ENCODE data around the gene BLID. TPM values are rescaled to one million over a fixed set of nuclear protein-coding genes. Genes with fewer than 3 reads are reported as not detected.

Gene BLID
- total RNA-seq, 2 donors from 2014 or later: not detected

- Mint-ChIP-seq H3K36me3 (ENCODE audit: low read depth) (no peaks in the 10 kb centered on the region), H3K4me1 (peaks cover 8% of the 10 kb centered on the region), H3K27me3 (ENCODE audit: insufficient read depth) (peaks cover 16% of the 10 kb centered on the region), H3K4me3 (no peak overlapping the region), H3K9me3 (no peaks in the 10 kb centered on the region), H3K27ac (no peak overlapping the region)
- no peak for TF ChIP-seq CTCF (conservative IDR thresholded peaks at IDR 0.05)
- WGBS, 2 experiments (ENCODE audit: insufficient coverage in 1 of 2, insufficient read length in 1 of 2): 93 to 97% methylated on average over 5 to 6 of the region's 6 CpGs
- DNase-seq: no peak
- H3K4me3 ChIP-seq (ENCODE audit: low read length): no peak overlapping the region
- no peaks in the 10 kb centered on the region for H3K36me3 ChIP-seq (ENCODE audit: control insufficient read depth, insufficient read depth, low read length)
- no peak overlapping the region for H3K9ac ChIP-seq (ENCODE audit: extremely low read depth, low read length, poor library complexity, severe bottlenecking)
- no peaks in the 10 kb centered on the region for H3K9me3 ChIP-seq (ENCODE audit: control insufficient read depth, low read length)
- no peak overlapping the region for H3K27ac ChIP-seq (ENCODE audit: low read depth, low read length)
- peaks cover 3% of the 10 kb centered on the region for H3K4me1 ChIP-seq (ENCODE audit: control insufficient read depth, insufficient read depth, low read length)
- H3K27me3 ChIP-seq (ENCODE audit: control insufficient read depth, insufficient read depth, low read length, poor library complexity, severe bottlenecking): peaks cover 26% of the 10 kb centered on the region
These were observed 45.0 kb upstream of the BLID start for GRCh38 chr11:122160841-122161590.

GRCh38 chr11:122159861-122160260 lies 43.8 kb upstream of the BLID start:
- 88% methylated on average over 2 of the region's 2 CpGs; no CpG with 5 or more reads in 1 of the 2 experiments for WGBS, 2 experiments (ENCODE audit: insufficient coverage in 1 of 2, insufficient read length in 1 of 2)
- Histone ChIP-seq H3K9ac (ENCODE audit: extremely low read depth, low read length, poor library complexity, severe bottlenecking) (no peak overlapping the region), H3K36me3 (ENCODE audit: control insufficient read depth, insufficient read depth, low read length) (no peaks in the 10 kb centered on the region), H3K4me1 (ENCODE audit: control insufficient read depth, insufficient read depth, low read length) (peaks cover 3% of the 10 kb centered on the region), H3K9me3 (ENCODE audit: control insufficient read depth, low read length) (no peaks in the 10 kb centered on the region), H3K4me3 (ENCODE audit: low read length) (no peak overlapping the region), H3K27ac (ENCODE audit: low read depth, low read length) (peak overlapping the region; percentile 79), H3K27me3 (ENCODE audit: control insufficient read depth, insufficient read depth, low read length, poor library complexity, severe bottlenecking) (peaks cover 30% of the 10 kb centered on the region)
- H3K27ac Mint-ChIP-seq: no peak overlapping the region
- H3K36me3 Mint-ChIP-seq (ENCODE audit: low read depth): no peaks in the 10 kb centered on the region
- DNase-seq: no peak
- peaks cover 12% of the 10 kb centered on the region for H3K27me3 Mint-ChIP-seq (ENCODE audit: insufficient read depth)
- H3K4me1 Mint-ChIP-seq: peaks cover 8% of the 10 kb centered on the region
- TF ChIP-seq CTCF (conservative IDR thresholded peaks at IDR 0.05): no peak
- H3K4me3 Mint-ChIP-seq: no peak overlapping the region
- no peaks in the 10 kb centered on the region for H3K9me3 Mint-ChIP-seq

- Histone ChIP-seq H3K9ac (ENCODE audit: extremely low read depth, low read length, poor library complexity, severe bottlenecking) (peak overlapping the region; percentile 20), H3K4me1 (ENCODE audit: control insufficient read depth, insufficient read depth, low read length) (peaks cover 3% of the 10 kb centered on the region), H3K27me3 (ENCODE audit: control insufficient read depth, insufficient read depth, low read length, poor library complexity, severe bottlenecking) (peaks cover 30% of the 10 kb centered on the region), H3K27ac (ENCODE audit: low read depth, low read length) (peak overlapping the region; percentile 79), H3K4me3 (ENCODE audit: low read length) (no peak overlapping the region), H3K9me3 (ENCODE audit: control insufficient read depth, low read length) (no peaks in the 10 kb centered on the region), H3K36me3 (ENCODE audit: control insufficient read depth, insufficient read depth, low read length) (no peaks in the 10 kb centered on the region)
- TF ChIP-seq CTCF (conservative IDR thresholded peaks at IDR 0.05): no peak
- no peaks in the 10 kb centered on the region for H3K36me3 Mint-ChIP-seq (ENCODE audit: low read depth)
- no peak overlapping the region for H3K27ac Mint-ChIP-seq
- 81 to 94% methylated on average over 5 to 11 of the region's 12 CpGs for WGBS, 2 experiments (ENCODE audit: insufficient coverage in 1 of 2, insufficient read length in 1 of 2)
- peaks cover 8% of the 10 kb centered on the region for H3K4me1 Mint-ChIP-seq
- no peak overlapping the region for H3K4me3 Mint-ChIP-seq
- peaks cover 10% of the 10 kb centered on the region for H3K27me3 Mint-ChIP-seq (ENCODE audit: insufficient read depth)
- no peak for DNase-seq
- H3K9me3 Mint-ChIP-seq: no peaks in the 10 kb centered on the region
These were observed 43.2 kb upstream of the BLID start for GRCh38 chr11:122159173-122159721.

Measured in endodermal cell (in vitro differentiated cells).